B cell (primary cell): ENCODE measurements around the gene KRT27. TPM values are rescaled to one million over a fixed set of nuclear protein-coding genes. Genes with fewer than 3 reads are reported as not detected.

Experiments
- ATAC-seq: fragments of 200-7000 bp; cut with Tn5 transposase; one replicate; pipeline ENCODE4 v1.10.0; 2021; ENCODE audit warnings: low read depth, mild to moderate bottlenecking, moderate number of reproducible peaks, moderate library complexity
- CTCF ChIA-PET: fragments of 350-600 bp; sonication (Branson Sonifier 250); formaldehyde crosslinking; loops from one replicate; lab custom pipeline; 2021; ENCODE audit warnings: antibody characterized with exemption, inconsistent platforms; lab: Charles Lee
- POLR2A ChIA-PET: fragments of 350-600 bp; sonication (Branson Sonifier 250); formaldehyde crosslinking; loops from one replicate; lab custom pipeline; 2021; ENCODE audit warnings: antibody characterized with exemption; lab: Charles Lee
- DNase-seq: peaks from one replicate; pipeline ENCODE4 v3.0.0; 2013
- H2AFZ ChIP-seq: 2 replicates; pipeline ENCODE4 v1.6.1; 2012; ENCODE audit warnings: mild to moderate bottlenecking, low read depth, low read length; ENCODE audit not compliant: insufficient read depth, poor library complexity, severe bottlenecking
- H3K27ac ChIP-seq, 2 donors: 1 replicate in 1 of 2; 2 replicates in 1 of 2; pipeline ENCODE4 v1.5.1; 2012 to 2013; ENCODE audit warnings: low read length in 2 of 2, mild to moderate bottlenecking in 2 of 2, moderate library complexity in 1 of 2
- H3K27me3 ChIP-seq, 4 experiments: fragments of 200-600 bp in 1 of 4; sonication (generic) in 1 of 4; replicated peaks in 1 of 4; 1 replicate in 2 of 4; 2 replicates in 2 of 4; pipeline versions ENCODE4 v1.6.1 to v1.7.0; 2013 to 2016; ENCODE audit warnings: low read length in 3 of 4, mild to moderate bottlenecking in 2 of 4, mixed read lengths in 1 of 4, moderate library complexity in 1 of 4; ENCODE audit not compliant: insufficient read depth in 4 of 4, control insufficient read depth in 3 of 4; ENCODE audit errors: control extremely low read depth in 1 of 4
- H3K36me3 ChIP-seq, 2 experiments: replicated peaks in 1 of 2; 1 replicate in 1 of 2; 2 replicates in 1 of 2; pipeline versions ENCODE4 v1.6.1 to v1.7.1; 2013; ENCODE audit warnings: low read length in 1 of 2; ENCODE audit not compliant: insufficient read depth in 2 of 2, control insufficient read depth in 1 of 2; ENCODE audit errors: control extremely low read depth in 1 of 2, extremely low read depth in 1 of 2
- H3K4me1 ChIP-seq, 2 donors: fragments of 200-600 bp in 1 of 2; sonication (generic) in 1 of 2; 1 replicate in 1 of 2; 2 replicates in 1 of 2; pipeline versions ENCODE4 v1.5.1 to v1.6.1; 2013 to 2017; ENCODE audit warnings: low read length in 2 of 2; ENCODE audit not compliant: control insufficient read depth in 2 of 2, insufficient read depth in 2 of 2
- H3K4me2 ChIP-seq: replicated peaks from 2 replicates; pipeline ENCODE3; 2012; ENCODE audit warnings: mild to moderate bottlenecking, low read depth, low read length; ENCODE audit not compliant: poor library complexity, severe bottlenecking
- H3K4me3 ChIP-seq, 5 experiments: fragments of 200-600 bp in 1 of 5; sonication (generic) in 1 of 5; 1 replicate in 3 of 5; 2 replicates in 2 of 5; pipeline versions ENCODE4 v1.5.1 to v1.7.0; 2011 to 2016; ENCODE audit warnings: low read length in 4 of 5, mild to moderate bottlenecking in 4 of 5, low read depth in 2 of 5, control low read depth in 1 of 5, moderate library complexity in 1 of 5; ENCODE audit not compliant: insufficient read depth in 1 of 5; ENCODE audit errors: control extremely low read depth in 1 of 5, extremely low read depth in 1 of 5
- H3K79me2 ChIP-seq: fragments of 200-600 bp; sonication (generic); one replicate; pipeline ENCODE4 v1.6.0; 2016; ENCODE audit warnings: low read length; ENCODE audit not compliant: control insufficient read depth, insufficient read depth
- H3K9ac ChIP-seq: fragments of 200-600 bp; sonication (generic); 2 replicates; pipeline ENCODE4 v1.6.1; 2017; ENCODE audit warnings: mild to moderate bottlenecking, low read length, moderate library complexity
- H3K9me3 ChIP-seq, 3 donors: one replicate each; pipeline versions ENCODE4 v1.6.1 to v1.7.1; 2013; ENCODE audit warnings: low read length in 2 of 3; ENCODE audit not compliant: control insufficient read depth in 2 of 3, insufficient read depth in 1 of 3; ENCODE audit errors: control extremely low read depth in 1 of 3
- H4K20me1 ChIP-seq: 2 replicates; pipeline ENCODE4 v1.6.0; 2012; ENCODE audit warnings: mild to moderate bottlenecking, low read length; ENCODE audit not compliant: insufficient read depth, control insufficient read depth, poor library complexity, severe bottlenecking
- H3K27ac Mint-ChIP-seq: one replicate; pipeline ENCODE4 v1.8.0; 2021; ENCODE audit warnings: mixed read lengths
- H3K27me3 Mint-ChIP-seq: one replicate; pipeline ENCODE4 v1.8.0; 2021; ENCODE audit warnings: mixed read lengths
- H3K4me1 Mint-ChIP-seq: one replicate; pipeline ENCODE4 v1.8.0; 2021; ENCODE audit warnings: mixed read lengths
- H3K4me3 Mint-ChIP-seq: one replicate; pipeline ENCODE4 v1.8.0; 2021; ENCODE audit warnings: mixed read lengths
- H3K9me3 Mint-ChIP-seq: one replicate; pipeline ENCODE4 v1.8.0; 2022; ENCODE audit warnings: mixed read lengths; ENCODE audit not compliant: insufficient read depth
- CTCF ChIP-seq: fragments of 200-600 bp; IDR thresholded peaks from one replicate; pipeline ENCODE4 v1.8.0; 2022; ENCODE audit warnings: antibody characterized with exemption, mild to moderate bottlenecking
- EZH2 ChIP-seq: IDR thresholded peaks from 2 replicates; pipeline ENCODE4 v1.6.1; 2012; ENCODE audit warnings: borderline replicate concordance, low read depth, mild to moderate bottlenecking, moderate library complexity, low read length; ENCODE audit not compliant: insufficient read depth, poor library complexity, severe bottlenecking
- WGBS: methylation state at CpG from one replicate; pipeline ENCODE4 v1.1.5; 2013; ENCODE audit warnings: missing lambda C conversion rate; ENCODE audit not compliant: insufficient coverage; 5-methylcytosine and 5-hydroxymethylcytosine counted together
- intact Hi-C: fragments of 100-400 bp; cut with micrococcal nuclease; formaldehyde crosslinking; loops from one replicate; pipeline ENCODE4 v1.10.0; 2022
- polyA plus RNA-seq: library from polyadenylated mRNA; depleted of rRNA; stranded (reverse); fragments of >200 nt; gene quantifications from 2 replicates; pipeline ENCODE4 v1.2.3, GENCODE V29; 2012
- total RNA-seq, 2 donors: library from RNA; stranded (reverse); fragments of 120-200 nt in 1 of 2; gene quantifications; 1 replicate in 1 of 2; 2 replicates in 1 of 2; pipeline versions ENCODE4 v1.2.3 to v1.2.4, GENCODE V29; 2013 to 2022

Gene KRT27
- total and polyA plus RNA-seq, 2 donors (not counting 1 experiment from before 2014, with no cell fraction given) = not detected

GRCh38 chr17:40820228-40820838, 38.0 kb upstream of the KRT27 start:
- peaks cover 8 to 13% of the 10 kb centered on the region in 2 donors for H3K4me1 ChIP-seq
- ATAC-seq (no peak), DNase-seq (no peak)
- H3K4me3 ChIP-seq = no peak overlapping the region
- no peak overlapping the region for H3K4me2 ChIP-seq
- no peak overlapping the region for H3K27ac Mint-ChIP-seq
- no peak overlapping the region for H3K9ac ChIP-seq
- 73% methylated on average over 4 of the region's 9 CpGs for WGBS
- H4K20me1 ChIP-seq = no peaks in the 10 kb centered on the region
- H3K27me3 Mint-ChIP-seq = peaks cover 7% of the 10 kb centered on the region
- no peak overlapping the region for H2AFZ ChIP-seq
- intact Hi-C loops = no loop called here
- CTCF ChIA-PET = interaction anchor here (2.2 kb wide), 1 partner anchor 843 kb away, joined by 8 read pairs; no protein-coding TSS in a partner anchor
- H3K27me3 ChIP-seq = no peaks in the 10 kb centered on the region
- POLR2A ChIA-PET = interaction anchor here (0.6 kb wide), 1 partner anchor 1710 kb away, joined by 4 read pairs; no protein-coding TSS in a partner anchor
- H3K4me3 Mint-ChIP-seq = peak overlapping the region; percentile 53
- peaks cover 2% of the 10 kb centered on the region for H3K9me3 Mint-ChIP-seq
- no peaks in the 10 kb centered on the region for H3K79me2 ChIP-seq
- TF ChIP-seq EZH2 (no peak), CTCF (no peak)
- no peak overlapping the region for H3K27ac ChIP-seq
- peaks cover 0 to 12% of the 10 kb centered on the region in 2 experiments for H3K36me3 ChIP-seq
- H3K9me3 ChIP-seq = peaks cover 0 to 3% (median 3%) of the 10 kb centered on the region in 3 donors
- peaks cover 18% of the 10 kb centered on the region for H3K4me1 Mint-ChIP-seq
